Measurements from ENCODE around the gene TWIST2.

TWIST2 gene

DNA sequence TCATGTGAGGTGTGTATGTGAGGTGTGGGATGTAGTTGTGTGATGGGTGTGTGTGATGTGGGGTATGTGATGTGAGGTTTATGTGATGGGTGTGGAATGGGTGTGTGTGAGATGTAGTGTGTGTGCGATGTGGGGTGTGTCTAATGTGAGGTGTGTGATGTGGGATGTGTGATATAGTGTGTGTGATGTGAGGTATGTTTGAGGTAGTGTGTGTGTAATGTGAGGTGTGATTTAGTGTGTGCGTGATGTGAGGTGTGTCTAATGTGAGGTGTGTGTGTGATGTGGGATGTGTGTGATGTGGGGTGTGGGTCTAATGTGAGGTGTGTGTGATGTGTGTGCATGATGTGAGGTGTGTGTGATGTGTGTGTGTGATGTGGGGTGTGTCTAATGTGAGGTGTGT lies 55.3 kb downstream of the TWIST2 start:
- in situ Hi-C loops (cut with MboI; ENCODE audit: low sequenced_read_pairs): no loop called here

DNA sequence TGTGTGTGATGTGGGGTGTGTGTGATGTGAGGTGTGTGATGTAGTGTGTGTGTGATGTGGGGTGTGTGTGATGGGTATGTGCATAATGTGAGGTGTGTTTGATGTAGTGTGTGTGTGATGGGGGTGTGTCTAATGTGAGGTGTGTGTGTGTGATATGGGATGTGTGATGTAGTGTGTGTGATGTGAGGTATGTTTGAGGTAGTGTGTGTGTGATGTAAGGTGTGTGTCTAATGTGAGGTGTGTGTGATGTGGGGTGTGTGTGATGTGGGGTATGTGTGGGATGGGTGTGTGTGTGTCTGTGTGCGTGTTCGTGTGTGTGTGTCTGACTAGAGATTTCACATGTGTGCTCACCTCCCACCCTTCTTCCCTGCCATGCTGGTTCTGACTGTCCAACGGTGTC lies 56.3 kb downstream of the TWIST2 start:
- in situ Hi-C loops (cut with MboI; ENCODE audit: low sequenced_read_pairs): no loop called here

DNA sequence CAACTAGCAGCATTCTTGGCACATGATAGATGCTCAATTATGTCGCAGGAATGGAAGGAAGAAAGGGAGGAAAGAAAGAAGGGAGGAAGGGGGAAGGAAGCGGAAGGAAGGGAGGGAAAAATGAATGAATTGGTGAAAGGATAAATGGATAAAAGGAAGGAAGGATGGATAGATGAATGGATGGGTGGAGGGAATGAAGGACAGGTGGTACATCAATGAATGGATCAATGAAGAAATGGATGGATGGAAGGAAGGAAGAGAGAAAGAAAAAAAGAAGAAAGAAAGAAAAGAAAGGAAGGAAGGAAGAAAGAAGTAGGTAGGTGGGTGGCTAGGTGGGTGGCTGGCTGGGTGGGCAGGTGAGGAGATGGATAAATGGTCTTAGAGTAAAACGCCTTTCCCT lies 56.8 kb downstream of the TWIST2 start:
- in situ Hi-C loops (cut with MboI; ENCODE audit: low sequenced_read_pairs): no loop called here

DNA sequence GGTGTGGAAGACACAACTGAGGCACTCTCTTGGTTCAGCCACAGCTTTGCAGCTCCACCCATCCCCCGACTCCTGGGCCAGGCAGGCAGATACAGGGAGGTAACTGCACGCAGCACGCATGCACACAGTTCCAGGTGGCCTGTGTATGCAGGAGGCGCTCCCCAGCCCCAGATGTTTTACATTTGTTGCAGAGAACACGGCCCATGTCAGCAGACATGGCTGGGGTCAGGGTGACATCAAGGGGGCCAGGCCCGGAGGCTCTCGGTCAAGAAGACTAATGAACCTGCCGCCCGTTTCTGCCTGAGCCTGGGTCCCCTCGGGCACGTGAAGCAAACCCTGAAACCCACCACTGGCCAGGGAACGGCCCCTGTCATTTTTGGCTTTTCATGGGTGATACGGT lies 57.3 kb downstream of the TWIST2 start:
- in situ Hi-C loops (cut with MboI; ENCODE audit: low sequenced_read_pairs): no loop called here

DNA sequence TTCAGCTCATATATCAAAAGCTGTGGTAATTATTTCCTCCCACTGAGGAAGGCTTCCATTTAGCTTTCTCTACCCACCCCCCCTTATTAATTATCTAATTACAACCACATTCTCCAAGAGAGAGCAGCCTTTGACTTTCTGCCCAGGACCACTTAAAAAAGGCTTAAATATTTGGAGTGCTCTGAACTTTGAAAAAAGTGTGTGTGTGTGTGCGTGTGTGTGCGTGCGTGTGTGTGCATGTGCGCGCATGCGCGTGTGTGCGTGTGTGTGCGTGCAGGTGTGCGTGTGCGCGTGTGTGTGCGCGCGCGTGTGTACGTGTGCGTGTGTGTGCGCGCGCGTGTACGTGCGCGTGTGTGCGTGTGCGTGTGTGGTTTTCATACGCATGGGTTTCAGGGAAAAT lies 57.8 kb downstream of the TWIST2 start:
- in situ Hi-C loops (cut with MboI; ENCODE audit: low sequenced_read_pairs): no loop called here

DNA sequence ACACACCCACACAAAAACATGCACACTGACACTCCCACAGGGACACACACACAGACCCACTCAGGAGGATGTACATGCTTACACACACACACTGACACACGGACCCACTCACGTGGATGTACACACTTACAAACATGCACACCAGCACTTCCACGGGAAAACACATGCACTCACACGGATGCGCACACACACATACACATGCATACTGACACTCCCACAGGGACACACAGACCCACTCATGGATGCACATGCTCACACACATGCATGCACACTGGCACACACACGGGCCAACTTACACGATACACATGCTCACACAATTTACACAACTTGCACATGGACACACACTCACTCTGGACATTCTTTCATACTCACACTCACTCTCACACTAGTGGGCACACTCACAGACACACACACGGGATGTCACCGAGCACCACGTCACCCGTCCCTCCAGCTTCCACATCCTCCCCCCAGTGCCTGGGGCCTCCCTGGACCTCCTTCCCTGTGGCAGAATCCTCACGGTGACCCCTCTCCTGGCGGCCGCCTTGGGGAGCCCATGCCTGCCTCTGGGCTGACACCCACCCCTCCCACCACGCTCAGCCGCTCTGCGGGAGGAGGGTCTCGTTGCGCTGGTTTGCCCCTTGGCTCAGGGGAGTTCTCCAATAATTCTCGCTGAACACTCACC lies 58.5 kb downstream of the TWIST2 start:
- in situ Hi-C loops (cut with MboI; ENCODE audit: low sequenced_read_pairs): no loop called here

DNA sequence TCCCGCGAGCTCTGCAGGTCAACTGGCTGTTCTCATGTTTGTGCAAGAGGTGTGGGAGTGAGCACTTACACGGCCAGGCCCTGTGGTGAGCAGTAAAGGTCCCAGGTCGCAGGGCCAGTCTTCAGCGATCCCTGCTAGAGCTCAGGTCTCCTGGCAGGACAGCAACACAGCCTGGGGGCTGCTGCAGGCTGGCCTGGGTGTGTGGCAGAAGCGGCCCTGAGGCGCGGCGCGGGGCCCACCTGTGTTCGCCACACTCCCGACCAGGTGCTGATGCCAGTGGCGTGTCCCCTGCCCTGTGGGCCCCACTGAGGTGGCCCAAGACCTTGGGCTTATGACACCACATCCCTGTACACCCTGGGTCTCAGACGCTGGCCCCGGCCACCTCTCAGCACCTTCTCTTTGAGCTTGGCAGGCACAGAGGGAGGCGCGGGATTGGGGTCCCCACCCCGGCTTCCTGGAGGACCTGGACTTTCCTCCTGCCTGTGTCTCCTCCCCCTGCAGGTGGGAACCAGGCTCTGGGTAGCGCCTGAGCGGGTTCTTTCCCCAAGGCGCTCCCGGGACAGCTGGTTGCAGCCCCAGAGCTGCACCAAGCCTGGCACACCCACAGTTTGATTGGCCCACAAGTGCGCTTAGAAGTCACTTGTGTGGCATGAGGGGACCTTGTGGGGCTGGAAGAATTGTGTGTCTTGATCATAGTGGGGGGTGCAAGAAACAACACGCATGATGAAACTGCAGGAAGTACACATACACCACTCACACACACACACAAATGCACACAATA lies 59.2 kb downstream of the TWIST2 start:
- in situ Hi-C loops (cut with MboI; ENCODE audit: low sequenced_read_pairs): no loop called here

DNA sequence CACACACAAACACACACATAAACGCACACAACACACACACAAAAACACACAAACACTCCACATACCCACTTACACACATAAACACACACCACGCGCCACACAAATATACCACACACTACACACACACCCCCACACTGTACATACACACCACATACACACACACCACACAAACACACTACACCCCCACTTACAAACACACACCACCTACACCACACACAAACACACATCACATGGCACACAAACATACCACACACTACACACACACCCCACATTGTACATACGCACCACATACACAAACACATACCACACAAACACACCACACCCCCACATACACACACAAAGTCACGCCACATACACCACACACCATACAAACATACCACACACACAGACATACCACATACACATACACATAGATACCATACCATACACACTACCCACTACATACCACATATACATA lies 59.9 kb downstream of the TWIST2 start:
- in situ Hi-C loops (cut with MboI; ENCODE audit: low sequenced_read_pairs): no loop called here

DNA sequence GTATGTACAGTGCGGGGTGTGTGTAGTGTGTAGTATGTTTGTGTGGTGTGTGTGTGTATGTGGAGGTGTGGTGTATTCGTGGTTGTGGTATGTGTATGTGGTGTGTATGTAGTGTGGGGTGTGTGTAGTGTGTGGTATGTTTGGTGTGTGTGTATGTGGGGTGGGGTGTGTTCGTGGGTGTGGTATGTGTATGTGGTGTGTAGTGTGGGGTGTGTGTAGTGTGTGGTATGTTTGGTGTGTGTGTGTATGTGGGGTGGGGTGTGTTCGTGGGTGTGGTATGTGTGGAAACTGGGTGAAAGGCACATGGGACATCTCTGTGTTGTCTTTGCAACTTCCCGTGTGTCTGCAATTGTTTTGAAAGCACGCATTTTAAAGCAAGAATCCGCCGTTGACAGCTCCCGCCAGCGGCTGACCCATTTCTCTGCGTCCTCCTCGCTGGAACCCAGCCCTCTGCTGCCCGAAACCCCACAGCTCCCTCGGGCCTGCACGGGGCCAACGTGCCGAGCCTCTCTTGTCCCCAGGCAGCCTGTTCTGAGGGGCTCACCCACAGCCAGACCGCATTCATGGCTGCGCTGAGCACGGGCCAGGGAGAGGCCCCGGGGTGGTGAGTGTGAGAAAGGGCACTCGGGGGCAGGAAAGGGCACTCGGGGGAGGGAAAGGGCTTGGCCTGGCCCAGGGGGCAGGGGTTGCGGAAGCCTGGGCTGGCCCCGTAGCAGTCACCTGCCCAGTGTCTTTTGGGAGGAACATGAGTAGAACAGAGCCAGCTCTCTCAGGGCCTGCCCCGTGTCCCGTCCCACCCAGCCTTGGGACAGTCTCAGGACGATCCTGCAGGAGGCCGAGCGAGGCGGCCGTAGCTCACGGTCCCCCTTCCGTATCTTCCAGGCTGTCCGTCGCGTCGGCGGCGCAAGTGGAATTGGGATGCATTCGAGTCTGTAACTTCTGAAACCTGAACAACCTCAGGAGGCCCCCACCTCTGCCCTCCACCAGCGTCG lies 61.4 kb downstream of the TWIST2 start:
- in situ Hi-C loops (cut with MboI; ENCODE audit: low sequenced_read_pairs): no loop called here

DNA sequence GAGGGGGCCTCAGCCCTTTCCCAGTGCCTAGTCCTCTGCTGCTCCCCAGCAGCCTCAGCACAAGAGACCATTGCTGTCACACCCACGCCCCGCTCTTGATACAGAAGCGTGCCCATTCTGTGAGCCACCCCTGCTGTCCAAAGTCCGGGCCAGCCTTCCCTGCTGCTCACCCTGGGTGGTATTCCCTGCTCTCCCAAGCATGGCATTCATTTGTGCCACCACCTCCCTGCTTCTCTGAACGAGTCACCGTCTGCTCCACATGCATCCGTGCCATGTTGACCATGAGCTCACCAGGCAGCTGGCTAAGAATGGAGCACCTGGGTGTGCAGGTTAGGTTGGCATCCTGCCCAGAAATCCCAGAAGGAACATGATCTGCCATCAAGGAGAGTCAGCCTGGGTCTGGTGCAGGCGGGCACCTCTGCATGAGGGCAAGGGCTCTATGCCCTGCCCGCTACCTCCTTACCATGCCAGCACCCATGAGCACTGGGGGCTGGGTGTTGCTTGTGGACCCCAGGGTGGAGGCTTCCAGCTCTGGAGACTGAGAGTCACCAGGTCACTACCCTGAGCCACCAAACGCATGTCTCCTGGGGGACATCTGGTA lies 63.0 kb downstream of the TWIST2 start:
- in situ Hi-C loops (cut with MboI; ENCODE audit: low sequenced_read_pairs): no loop called here

DNA sequence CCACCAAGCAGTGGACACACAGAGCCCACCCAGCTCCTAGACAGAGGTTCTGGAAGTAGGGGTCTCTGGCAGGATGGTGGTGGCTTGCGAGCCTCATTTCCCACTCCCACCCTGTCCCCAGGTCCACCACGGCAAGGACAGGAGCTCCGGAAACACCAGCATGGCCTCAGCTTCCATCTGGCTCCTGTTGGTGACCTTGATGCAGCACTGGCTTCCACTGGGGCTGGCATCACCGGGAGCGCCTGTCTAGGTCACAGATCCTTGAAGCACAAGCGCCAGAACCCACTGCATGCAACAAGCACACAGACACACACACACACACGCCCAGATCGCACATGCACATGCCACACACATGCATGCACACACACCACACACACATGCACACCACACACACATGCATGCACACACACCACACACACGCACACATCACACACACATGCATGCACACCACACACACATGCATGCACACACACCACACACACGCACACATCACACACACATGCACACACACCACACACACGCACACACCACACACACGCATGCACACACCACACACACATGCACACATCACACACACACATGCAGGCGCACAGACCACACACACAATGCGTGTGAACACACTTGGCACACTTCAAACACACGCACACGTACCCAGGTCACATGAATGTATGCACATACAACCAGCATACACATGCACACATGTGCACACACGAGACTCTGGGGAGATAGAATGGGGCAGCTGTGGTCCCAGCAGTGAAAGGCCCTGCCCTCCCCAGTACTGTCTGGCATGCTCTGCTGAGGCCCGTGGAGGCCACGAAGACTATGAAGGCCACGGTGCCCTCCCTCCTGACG lies 63.7 kb downstream of the TWIST2 start:
- in situ Hi-C loops (cut with MboI; ENCODE audit: low sequenced_read_pairs): no loop called here

DNA sequence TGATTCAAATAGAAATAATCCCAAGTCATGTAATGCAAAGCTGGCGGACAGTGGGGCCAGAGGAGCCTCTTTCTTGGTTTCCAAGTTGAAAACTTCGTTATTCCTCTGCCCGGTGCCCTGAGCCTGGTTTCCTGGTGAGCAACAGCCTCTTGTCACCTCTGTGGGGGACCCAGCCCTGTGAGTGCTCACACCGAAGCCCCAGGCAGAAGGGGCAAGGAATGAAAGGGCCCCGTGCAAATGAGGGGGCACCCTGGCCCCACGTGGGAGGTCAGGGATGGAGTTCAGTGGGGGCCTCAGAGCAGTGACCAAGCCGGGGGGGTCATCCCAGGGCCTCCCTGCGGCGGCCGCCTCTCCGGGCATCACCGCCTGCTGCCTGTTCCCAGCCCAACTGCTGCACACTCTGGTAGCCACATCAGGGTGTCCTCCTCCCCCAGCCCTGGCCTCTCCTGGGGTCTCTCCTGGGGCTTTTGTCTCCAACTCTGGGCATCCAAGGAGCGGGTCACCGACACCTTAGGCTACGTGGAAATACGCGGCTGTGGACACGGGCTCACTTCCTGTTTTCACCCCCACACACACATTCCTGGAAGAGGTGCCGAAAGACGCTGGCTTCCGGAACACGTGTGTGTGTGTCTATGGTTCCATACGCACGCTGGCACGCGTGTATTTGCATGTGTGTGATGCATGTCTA lies 64.5 kb downstream of the TWIST2 start:
- in situ Hi-C loops (cut with MboI; ENCODE audit: low sequenced_read_pairs): no loop called here

DNA sequence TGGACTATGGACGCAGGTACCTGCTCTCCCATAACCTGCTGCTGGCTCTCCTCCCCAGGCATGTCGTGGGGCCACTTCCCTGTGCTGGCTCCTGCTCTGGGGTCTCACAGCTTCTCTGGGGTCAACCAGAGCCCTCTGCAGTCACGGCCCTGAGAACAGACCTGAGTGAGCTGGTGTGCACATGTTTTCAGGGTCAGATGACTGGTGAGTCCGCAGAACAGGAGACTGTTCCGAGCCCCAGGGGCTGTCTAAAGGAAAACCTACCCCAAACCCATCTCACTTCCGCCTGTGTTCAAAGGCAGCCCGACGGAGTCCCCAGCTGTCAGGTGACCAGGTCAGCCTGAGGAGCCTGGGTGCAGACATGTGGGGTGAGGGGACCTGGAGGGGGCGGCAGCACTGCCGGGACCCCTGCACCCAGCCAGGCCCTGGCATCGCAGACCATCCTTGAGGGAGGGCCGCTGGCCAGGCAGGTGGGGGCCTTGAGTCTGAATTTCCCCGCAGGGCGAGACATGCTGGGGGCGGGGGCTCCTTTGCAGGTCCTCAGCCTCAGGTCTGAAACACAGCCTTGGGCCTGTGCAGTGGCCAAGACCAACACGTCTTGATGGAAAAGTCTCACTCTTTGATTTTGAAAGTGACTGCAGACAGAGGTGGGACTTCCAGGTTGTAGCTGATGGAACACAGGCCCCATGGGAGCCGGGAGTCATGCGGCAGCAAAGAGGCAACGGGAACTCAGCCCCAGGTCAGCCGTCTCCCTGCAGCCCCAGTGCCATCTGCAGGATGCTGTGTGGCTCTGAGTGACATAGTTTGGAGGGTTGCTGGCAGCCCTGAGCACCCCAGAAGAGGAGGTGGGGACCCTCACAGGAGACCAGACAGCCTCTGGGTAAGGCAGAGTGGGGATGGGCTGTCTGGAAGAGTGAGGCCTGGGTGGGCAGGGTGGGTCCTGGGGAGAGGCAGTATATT lies 65.3 kb downstream of the TWIST2 start:
- in situ Hi-C loops (cut with MboI; ENCODE audit: low sequenced_read_pairs): no loop called here

DNA sequence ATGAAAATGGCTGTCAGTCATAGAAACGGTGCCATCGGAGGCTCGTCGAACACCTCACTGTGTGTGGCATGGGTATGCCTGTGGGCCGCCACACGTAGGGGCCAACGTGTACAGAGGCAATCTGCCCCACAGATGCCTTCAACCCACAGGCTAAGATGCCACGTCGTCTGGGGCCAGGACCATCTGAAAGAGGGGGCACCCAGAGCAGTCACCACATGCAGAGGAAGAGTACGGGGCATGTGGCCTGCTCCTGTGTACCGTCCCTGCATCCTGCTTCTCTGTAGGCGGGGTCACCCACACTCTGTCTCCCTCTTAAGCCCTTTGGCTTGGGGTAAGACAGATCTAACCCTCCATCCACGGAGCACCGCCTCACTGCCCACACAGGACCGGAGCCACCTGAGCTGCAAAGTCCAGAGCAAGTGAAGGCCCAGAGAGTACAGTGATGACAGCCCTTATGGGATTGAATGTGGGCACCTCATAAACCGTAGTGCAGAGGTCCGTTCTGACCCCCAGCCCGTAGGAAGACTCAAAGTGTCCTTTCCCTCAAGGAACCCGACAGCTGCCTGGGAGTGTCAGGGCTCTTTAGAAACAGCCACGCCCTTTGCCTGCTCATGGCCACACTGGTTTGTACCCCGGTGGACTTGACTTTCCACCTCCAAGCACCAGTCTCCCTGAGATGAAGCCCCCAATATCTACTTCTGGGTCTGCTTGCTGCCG lies 66.2 kb downstream of the TWIST2 start:
- in situ Hi-C loops (cut with MboI; ENCODE audit: low sequenced_read_pairs): no loop called here

DNA sequence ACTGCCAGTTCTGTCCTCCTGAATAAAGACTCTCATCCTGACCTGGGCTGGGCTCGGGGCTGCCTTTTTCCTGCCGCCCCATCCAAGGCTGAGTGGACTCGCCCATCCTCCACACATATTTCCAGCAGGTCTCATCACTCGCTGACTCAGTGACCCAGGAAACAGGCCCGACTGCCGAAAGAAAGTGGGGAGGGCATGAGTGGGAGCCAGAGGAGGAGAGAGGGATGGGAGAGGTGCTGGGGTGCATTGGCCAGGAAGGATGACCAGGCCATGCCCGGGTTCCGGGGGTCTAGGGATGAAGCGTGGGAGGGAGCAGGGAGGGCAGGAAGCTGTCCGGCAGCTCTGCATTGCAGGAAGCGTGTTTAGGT lies 66.7 kb downstream of the TWIST2 start:
- in situ Hi-C loops (cut with MboI; ENCODE audit: low sequenced_read_pairs): no loop called here

DNA sequence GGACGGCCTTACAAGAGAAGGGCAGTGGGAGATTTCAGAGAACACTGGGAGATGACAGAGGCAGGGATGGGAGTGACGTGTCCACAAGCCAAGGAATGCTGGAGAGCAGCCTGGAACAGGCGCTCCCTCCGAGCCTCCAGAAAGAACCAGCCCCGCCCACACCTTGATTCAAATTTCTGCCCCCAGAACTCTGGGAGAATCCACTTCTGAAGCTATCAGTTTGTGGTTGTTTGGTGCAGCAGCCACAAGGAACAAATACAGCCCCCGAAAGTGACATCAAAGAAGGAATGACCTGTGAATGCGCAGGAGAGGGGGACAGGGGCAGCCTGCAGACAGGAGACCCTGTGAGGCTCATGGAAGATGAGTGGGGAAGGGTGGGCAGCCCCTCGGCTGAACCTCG lies 67.3 kb downstream of the TWIST2 start:
- in situ Hi-C loops (cut with MboI; ENCODE audit: low sequenced_read_pairs): no loop called here

DNA sequence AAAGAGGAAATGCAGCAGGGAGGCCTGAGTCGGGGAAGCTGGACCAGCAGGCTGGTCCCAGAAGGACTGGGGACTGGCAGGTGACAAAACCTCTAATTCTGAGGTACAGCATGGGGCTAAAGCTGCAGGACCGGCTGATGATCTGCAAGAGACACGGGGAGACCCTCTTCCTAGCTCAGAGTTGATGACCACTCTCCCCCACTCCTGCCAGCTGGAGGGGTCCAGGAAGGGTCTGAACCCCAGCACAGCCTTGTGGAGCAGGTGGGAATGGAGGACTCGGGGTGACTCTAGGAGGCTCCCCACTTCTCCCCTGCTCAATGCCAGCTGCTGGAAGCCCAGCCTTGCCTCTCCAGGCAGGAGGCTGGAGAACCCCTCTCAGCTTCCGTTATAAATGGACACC lies 67.7 kb downstream of the TWIST2 start:
- in situ Hi-C loops (cut with MboI; ENCODE audit: low sequenced_read_pairs): no loop called here

All from hTERT RPE-1 (cell line).